ENCODE data around the gene ACOT12. TPM values are rescaled to one million over a fixed set of nuclear protein-coding genes. Genes with fewer than 3 reads are reported as not detected.

The ACOT12 gene
- total RNA-seq, 1 donor from 2014 or later, result 0.52 TPM

- H3K36me3 ChIP-seq (ENCODE audit: control insufficient read depth in 3 of 3, insufficient read depth in 3 of 3, low read length in 3 of 3), result peaks cover 5 to 11% (median 9%) of the 10 kb centered on the region in 3 donors
- no peaks in the 10 kb centered on the region for H3K27me3 ChIP-seq (ENCODE audit: control insufficient read depth in 3 of 3, insufficient read depth in 3 of 3, low read length in 3 of 3)
- no peak overlapping the region for H3K9ac ChIP-seq (ENCODE audit: low read depth in 1 of 3, low read length in 3 of 3)
- H3K4me1 ChIP-seq (ENCODE audit: control insufficient read depth in 3 of 3, insufficient read depth in 3 of 3, low read length in 3 of 3), result no peaks in the 10 kb centered on the region
- no peak overlapping the region for H3K27ac ChIP-seq (ENCODE audit: low read depth, low read length)
- no peaks in the 10 kb centered on the region for H3K9me3 ChIP-seq (ENCODE audit: control insufficient read depth in 3 of 3, low read length in 3 of 3)
- no peak overlapping the region for H3K4me3 ChIP-seq (ENCODE audit: low read length in 3 of 3)
Measured at GRCh38 chr5:81317536-81317935, 76.4 kb downstream of the ACOT12 start.

- H3K9me3 ChIP-seq (ENCODE audit: control insufficient read depth in 3 of 3, low read length in 3 of 3), result no peaks in the 10 kb centered on the region
- H3K4me1 ChIP-seq (ENCODE audit: control insufficient read depth in 3 of 3, insufficient read depth in 3 of 3, low read length in 3 of 3), result no peaks in the 10 kb centered on the region
- no peak overlapping the region for H3K4me3 ChIP-seq (ENCODE audit: low read length in 3 of 3)
- H3K36me3 ChIP-seq (ENCODE audit: control insufficient read depth in 3 of 3, insufficient read depth in 3 of 3, low read length in 3 of 3), result peaks cover 14 to 20% (median 17%) of the 10 kb centered on the region in 3 donors
- no peak overlapping the region for H3K27ac ChIP-seq (ENCODE audit: low read depth, low read length)
- no peaks in the 10 kb centered on the region for H3K27me3 ChIP-seq (ENCODE audit: control insufficient read depth in 3 of 3, insufficient read depth in 3 of 3, low read length in 3 of 3)
- H3K9ac ChIP-seq (ENCODE audit: low read depth in 1 of 3, low read length in 3 of 3), result no peak overlapping the region
Measured at GRCh38 chr5:81316571-81316970, 77.4 kb downstream of the ACOT12 start.

- peaks cover 14 to 27% (median 17%) of the 10 kb centered on the region in 3 donors for H3K36me3 ChIP-seq (ENCODE audit: control insufficient read depth in 3 of 3, insufficient read depth in 3 of 3, low read length in 3 of 3)
- H3K4me1 ChIP-seq (ENCODE audit: control insufficient read depth in 3 of 3, insufficient read depth in 3 of 3, low read length in 3 of 3), result no peaks in the 10 kb centered on the region
- no peak overlapping the region for H3K27ac ChIP-seq (ENCODE audit: low read depth, low read length)
- no peaks in the 10 kb centered on the region for H3K9me3 ChIP-seq (ENCODE audit: control insufficient read depth in 3 of 3, low read length in 3 of 3)
- no peaks in the 10 kb centered on the region for H3K27me3 ChIP-seq (ENCODE audit: control insufficient read depth in 3 of 3, insufficient read depth in 3 of 3, low read length in 3 of 3)
- no peak overlapping the region for H3K9ac ChIP-seq (ENCODE audit: low read depth in 1 of 3, low read length in 3 of 3)
- H3K4me3 ChIP-seq (ENCODE audit: low read length in 3 of 3), result no peak overlapping the region
Measured at GRCh38 chr5:81315830-81316229, 78.1 kb downstream of the ACOT12 start.

GRCh38 chr5:81315336-81315735 lies 78.6 kb downstream of the ACOT12 start:
- Histone ChIP-seq H3K4me3 (ENCODE audit: low read length in 3 of 3) (no peak overlapping the region), H3K9ac (ENCODE audit: low read depth in 1 of 3, low read length in 3 of 3) (no peak overlapping the region), H3K27me3 (ENCODE audit: control insufficient read depth in 3 of 3, insufficient read depth in 3 of 3, low read length in 3 of 3) (no peaks in the 10 kb centered on the region), H3K9me3 (ENCODE audit: control insufficient read depth in 3 of 3, low read length in 3 of 3) (no peaks in the 10 kb centered on the region), H3K4me1 (ENCODE audit: control insufficient read depth in 3 of 3, insufficient read depth in 3 of 3, low read length in 3 of 3) (no peaks in the 10 kb centered on the region), H3K36me3 (ENCODE audit: control insufficient read depth in 3 of 3, insufficient read depth in 3 of 3, low read length in 3 of 3) (peaks cover 14 to 30% (median 17%) of the 10 kb centered on the region in 3 donors), H3K27ac (ENCODE audit: low read depth, low read length) (no peak overlapping the region)

GRCh38 chr5:81314581-81314980 lies 79.4 kb downstream of the ACOT12 start:
- Histone ChIP-seq H3K36me3 (ENCODE audit: control insufficient read depth in 3 of 3, insufficient read depth in 3 of 3, low read length in 3 of 3) (peaks cover 14 to 32% (median 18%) of the 10 kb centered on the region in 3 donors), H3K27ac (ENCODE audit: low read depth, low read length) (no peak overlapping the region)

GRCh38 chr5:81313686-81314085 lies 80.2 kb downstream of the ACOT12 start:
- no peaks in the 10 kb centered on the region for H3K27me3 ChIP-seq (ENCODE audit: control insufficient read depth in 3 of 3, insufficient read depth in 3 of 3, low read length in 3 of 3)
- H3K27ac ChIP-seq (ENCODE audit: low read depth, low read length), result no peak overlapping the region
- H3K4me1 ChIP-seq (ENCODE audit: control insufficient read depth in 3 of 3, insufficient read depth in 3 of 3, low read length in 3 of 3), result no peaks in the 10 kb centered on the region
- no peaks in the 10 kb centered on the region for H3K9me3 ChIP-seq (ENCODE audit: control insufficient read depth in 3 of 3, low read length in 3 of 3)
- no peak overlapping the region for H3K9ac ChIP-seq (ENCODE audit: low read depth in 1 of 3, low read length in 3 of 3)
- H3K4me3 ChIP-seq (ENCODE audit: low read length in 3 of 3), result no peak overlapping the region
- H3K36me3 ChIP-seq (ENCODE audit: control insufficient read depth in 3 of 3, insufficient read depth in 3 of 3, low read length in 3 of 3), result peaks cover 16 to 35% (median 24%) of the 10 kb centered on the region in 3 donors

More at GRCh38 chr5:81314581-81314980, 79.4 kb downstream of the ACOT12 start:
- H3K27me3 ChIP-seq (ENCODE audit: control insufficient read depth in 3 of 3, insufficient read depth in 3 of 3, low read length in 3 of 3), result no peaks in the 10 kb centered on the region
- H3K9ac ChIP-seq (ENCODE audit: low read depth in 1 of 3, low read length in 3 of 3), result no peak overlapping the region
- H3K4me3 ChIP-seq (ENCODE audit: low read length in 3 of 3), result no peak overlapping the region
- H3K4me1 ChIP-seq (ENCODE audit: control insufficient read depth in 3 of 3, insufficient read depth in 3 of 3, low read length in 3 of 3), result no peaks in the 10 kb centered on the region
- no peaks in the 10 kb centered on the region for H3K9me3 ChIP-seq (ENCODE audit: control insufficient read depth in 3 of 3, low read length in 3 of 3)

GRCh38 chr5:81313278-81313677 lies 80.7 kb downstream of the ACOT12 start:
- H3K9me3 ChIP-seq (ENCODE audit: control insufficient read depth in 3 of 3, low read length in 3 of 3), result no peaks in the 10 kb centered on the region
- H3K9ac ChIP-seq (ENCODE audit: low read depth in 1 of 3, low read length in 3 of 3), result no peak overlapping the region
- H3K4me3 ChIP-seq (ENCODE audit: low read length in 3 of 3), result no peak overlapping the region
- H3K4me1 ChIP-seq (ENCODE audit: control insufficient read depth in 3 of 3, insufficient read depth in 3 of 3, low read length in 3 of 3), result no peaks in the 10 kb centered on the region
- H3K27ac ChIP-seq (ENCODE audit: low read depth, low read length), result no peak overlapping the region
- H3K36me3 ChIP-seq (ENCODE audit: control insufficient read depth in 3 of 3, insufficient read depth in 3 of 3, low read length in 3 of 3), result peaks cover 16 to 35% (median 24%) of the 10 kb centered on the region in 3 donors
- no peaks in the 10 kb centered on the region for H3K27me3 ChIP-seq (ENCODE audit: control insufficient read depth in 3 of 3, insufficient read depth in 3 of 3, low read length in 3 of 3)

- H3K9me3 ChIP-seq (ENCODE audit: control insufficient read depth in 3 of 3, low read length in 3 of 3), result no peaks in the 10 kb centered on the region
- peaks cover 16 to 37% (median 24%) of the 10 kb centered on the region in 3 donors for H3K36me3 ChIP-seq (ENCODE audit: control insufficient read depth in 3 of 3, insufficient read depth in 3 of 3, low read length in 3 of 3)
- H3K4me1 ChIP-seq (ENCODE audit: control insufficient read depth in 3 of 3, insufficient read depth in 3 of 3, low read length in 3 of 3), result no peaks in the 10 kb centered on the region
- H3K4me3 ChIP-seq (ENCODE audit: low read length in 3 of 3), result no peak overlapping the region
- no peak overlapping the region for H3K27ac ChIP-seq (ENCODE audit: low read depth, low read length)
- H3K27me3 ChIP-seq (ENCODE audit: control insufficient read depth in 3 of 3, insufficient read depth in 3 of 3, low read length in 3 of 3), result no peaks in the 10 kb centered on the region
- H3K9ac ChIP-seq (ENCODE audit: low read depth in 1 of 3, low read length in 3 of 3), result no peak overlapping the region
Measured at GRCh38 chr5:81310402-81311063, 83.4 kb downstream of the ACOT12 start.

GRCh38 chr5:81308836-81309235 lies 85.1 kb downstream of the ACOT12 start:
- Histone ChIP-seq H3K4me1 (ENCODE audit: control insufficient read depth in 3 of 3, insufficient read depth in 3 of 3, low read length in 3 of 3) (no peaks in the 10 kb centered on the region), H3K27ac (ENCODE audit: low read depth, low read length) (no peak overlapping the region), H3K36me3 (ENCODE audit: control insufficient read depth in 3 of 3, insufficient read depth in 3 of 3, low read length in 3 of 3) (peaks cover 18 to 42% (median 22%) of the 10 kb centered on the region in 3 donors), H3K4me3 (ENCODE audit: low read length in 3 of 3) (no peak overlapping the region), H3K27me3 (ENCODE audit: control insufficient read depth in 3 of 3, insufficient read depth in 3 of 3, low read length in 3 of 3) (no peaks in the 10 kb centered on the region), H3K9ac (ENCODE audit: low read depth in 1 of 3, low read length in 3 of 3) (no peak overlapping the region), H3K9me3 (ENCODE audit: control insufficient read depth in 3 of 3, low read length in 3 of 3) (no peaks in the 10 kb centered on the region)

GRCh38 chr5:81305785-81306184 lies 88.1 kb downstream of the ACOT12 start:
- H3K4me3 ChIP-seq (ENCODE audit: low read length in 3 of 3), result no peak overlapping the region
- H3K27me3 ChIP-seq (ENCODE audit: control insufficient read depth in 3 of 3, insufficient read depth in 3 of 3, low read length in 3 of 3), result no peaks in the 10 kb centered on the region
- H3K27ac ChIP-seq (ENCODE audit: low read depth, low read length), result no peak overlapping the region
- peaks cover 6 to 17% (median 10%) of the 10 kb centered on the region in 3 donors for H3K36me3 ChIP-seq (ENCODE audit: control insufficient read depth in 3 of 3, insufficient read depth in 3 of 3, low read length in 3 of 3)
- peaks cover 5 to 18% (median 7%) of the 10 kb centered on the region in 3 donors for H3K4me1 ChIP-seq (ENCODE audit: control insufficient read depth in 3 of 3, insufficient read depth in 3 of 3, low read length in 3 of 3)
- H3K9ac ChIP-seq (ENCODE audit: low read depth in 1 of 3, low read length in 3 of 3), result no peak overlapping the region
- H3K9me3 ChIP-seq (ENCODE audit: control insufficient read depth in 3 of 3, low read length in 3 of 3), result no peaks in the 10 kb centered on the region
